Measurements from ENCODE around the gene ZNF70. TPM values are rescaled to one million over a fixed set of nuclear protein-coding genes. Genes with fewer than 3 reads are reported as not detected.

ZNF70 gene
- total RNA-seq, 1 donor from 2014 or later, result 4.0 TPM

- intact Hi-C loops (cut with micrococcal nuclease), result no loop called here
- no peak for DNase-seq
- no peak for TF ChIP-seq CTCF (IDR thresholded peaks at IDR 0.05; ENCODE audit: borderline replicate concordance)
- Histone ChIP-seq H3K36me3 (peaks cover 7% of the 10 kb centered on the region), H3K9me3 (replicated peaks) (no peaks in the 10 kb centered on the region), H3K4me3 (peak overlapping the region; percentile 78), H3K4me1 (peaks cover 59% of the 10 kb centered on the region), H3K27ac (replicated peaks) (peak overlapping the region; percentile 94), H3K27me3 (ENCODE audit: low read depth) (no peaks in the 10 kb centered on the region)
These were observed 12.7 kb upstream of the ZNF70 start for GRCh38 chr22:23763579-23763945.

GRCh38 chr22:23762842-23763578 is 12.1 kb upstream of the ZNF70 start, which contains the start of gene C22orf15:
C22orf15 (plus strand) TSS chr22:23762990; CDS start chr22:23763307, 317 bp downstream.
- H3K4me3 ChIP-seq, result peak within 1 kb of the TSS; percentile 78
- TF ChIP-seq CTCF (IDR thresholded peaks at IDR 0.05; ENCODE audit: borderline replicate concordance), result no peak
- H3K4me1 ChIP-seq, result peaks cover 54% of the 10 kb centered on the region
- no peaks in the 10 kb centered on the region for H3K9me3 ChIP-seq (replicated peaks)
- H3K27me3 ChIP-seq (ENCODE audit: low read depth), result no peaks in the 10 kb centered on the region
- intact Hi-C loops (cut with micrococcal nuclease), result no loop called here
- peaks cover 7% of the 10 kb centered on the region for H3K36me3 ChIP-seq
- no peak for DNase-seq
- H3K27ac ChIP-seq (replicated peaks), result peak within 1 kb of the TSS; percentile 94

- Histone ChIP-seq H3K4me3 (no peak overlapping the region), H3K4me1 (peaks cover 24% of the 10 kb centered on the region), H3K9me3 (replicated peaks) (no peaks in the 10 kb centered on the region), H3K27ac (replicated peaks) (no peak overlapping the region), H3K27me3 (ENCODE audit: low read depth) (no peaks in the 10 kb centered on the region), H3K36me3 (no peaks in the 10 kb centered on the region)
- no peak for TF ChIP-seq CTCF (IDR thresholded peaks at IDR 0.05; ENCODE audit: borderline replicate concordance)
- intact Hi-C loops (cut with micrococcal nuclease), result no loop called here
- no peak for DNase-seq
These were observed 9.1 kb upstream of the ZNF70 start for GRCh38 chr22:23760056-23760455.

GRCh38 chr22:23759566-23759965 is 8.7 kb upstream of the ZNF70 start:
- H3K4me3 ChIP-seq, result no peak overlapping the region
- no peaks in the 10 kb centered on the region for H3K9me3 ChIP-seq (replicated peaks)
- H3K27me3 ChIP-seq (ENCODE audit: low read depth), result no peaks in the 10 kb centered on the region
- no peak for DNase-seq
- peaks cover 19% of the 10 kb centered on the region for H3K4me1 ChIP-seq
- no peak for TF ChIP-seq CTCF (IDR thresholded peaks at IDR 0.05; ENCODE audit: borderline replicate concordance)
- H3K27ac ChIP-seq (replicated peaks), result no peak overlapping the region
- H3K36me3 ChIP-seq, result no peaks in the 10 kb centered on the region
- intact Hi-C loops (cut with micrococcal nuclease), result no loop called here

GRCh38 chr22:23756891-23757290 is 6.0 kb upstream of the ZNF70 start:
- no peak for DNase-seq
- H3K36me3 ChIP-seq, result no peaks in the 10 kb centered on the region
- no peak overlapping the region for H3K4me3 ChIP-seq
- H3K27ac ChIP-seq (replicated peaks), result no peak overlapping the region
- H3K4me1 ChIP-seq, result no peaks in the 10 kb centered on the region
- intact Hi-C loops (cut with micrococcal nuclease), result no loop called here
- no peak for TF ChIP-seq CTCF (IDR thresholded peaks at IDR 0.05; ENCODE audit: borderline replicate concordance)
- no peaks in the 10 kb centered on the region for H3K27me3 ChIP-seq (ENCODE audit: low read depth)
- no peaks in the 10 kb centered on the region for H3K9me3 ChIP-seq (replicated peaks)
